Measurements from ENCODE around the gene ITPRIPL2. TPM values are rescaled to one million over a fixed set of nuclear protein-coding genes. Genes with fewer than 3 reads are reported as not detected.

Gene ITPRIPL2
- total RNA-seq = 63.8 and 66.1 TPM in 2 replicates

GRCh38 chr16:19113577-19114358, at the start of gene ITPRIPL2:
ITPRIPL2 (plus strand) TSS chr16:19113964; CDS start chr16:19114462, 498 bp downstream.

DNA sequence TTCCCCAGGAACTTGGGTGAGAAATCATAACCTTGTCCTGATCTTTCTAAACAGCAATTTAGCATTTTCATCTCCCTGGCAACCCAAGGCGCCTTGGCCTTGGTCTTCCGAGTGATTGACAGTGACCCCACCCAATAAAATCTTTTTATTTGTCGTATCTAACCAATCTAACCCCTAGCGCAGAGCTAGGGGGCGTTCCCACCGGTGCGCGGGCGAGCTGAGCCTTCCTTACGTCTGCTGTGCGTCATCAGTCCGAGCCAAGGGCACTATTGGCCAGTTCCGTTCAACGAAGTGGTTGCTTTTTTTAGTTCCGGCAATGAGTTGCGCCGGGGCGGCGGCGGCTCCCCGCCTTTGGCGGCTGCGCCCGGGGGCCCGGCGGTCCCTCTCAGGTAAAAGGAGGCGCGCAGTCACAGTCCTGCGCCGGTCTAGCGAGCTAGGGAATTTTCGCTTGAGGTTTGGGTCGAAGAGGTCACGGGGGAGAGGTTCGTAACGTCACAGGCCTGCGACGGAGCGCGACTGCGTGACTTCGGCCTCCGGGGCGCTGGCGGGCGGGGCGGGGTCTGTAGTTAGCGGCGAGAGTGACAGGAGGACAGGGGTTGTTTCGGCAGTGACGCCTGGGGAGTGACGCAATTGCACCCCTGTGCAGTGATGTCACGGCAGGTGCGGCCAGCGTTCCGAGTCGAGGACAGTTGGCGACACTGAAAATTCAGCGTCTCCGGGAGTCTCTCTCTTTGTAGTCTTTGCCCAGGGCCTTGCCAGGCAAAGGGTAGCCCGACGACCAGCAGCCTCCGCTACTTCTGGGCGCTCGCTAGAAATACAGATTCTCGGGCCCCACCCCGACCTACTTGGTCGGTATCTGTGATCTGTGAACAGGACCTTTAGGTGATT, 46.2 kb upstream of the ITPRIPL2 start, which contains the start of gene COQ7:
TSS of gene COQ7 (plus strand) at position 266 of the 888 bp plus-strand sequence. CDS start at position 317, 51 bp downstream.

GRCh38 chr16:19167710-19168370, 54.1 kb downstream of the ITPRIPL2 start, which contains the start of gene SYT17:
SYT17 (plus strand) TSS chr16:19168240; CDS start chr16:19168647, 407 bp downstream.

Other genes with a start within 250 kb of the ITPRIPL2 start
- gene SMG1, start 187.6 kb upstream of the ITPRIPL2 start, total RNA-seq = 32.6 and 42.5 TPM in 2 replicates
- 0.06 TPM in 1 of 2 replicates, not detected in the other for gene TMC7, start 130.0 kb upstream of the ITPRIPL2 start, total RNA-seq
- gene COQ7, start 46.4 kb upstream of the ITPRIPL2 start, total RNA-seq = 9.1 and 16.4 TPM in 2 replicates
- 0.12 and 0.59 TPM in 2 replicates for gene SYT17, start 54.3 kb downstream of the ITPRIPL2 start, total RNA-seq
- not detected in 2 replicates for gene CLEC19A, start 171.8 kb downstream of the ITPRIPL2 start, total RNA-seq